HepG2 (cell line): Measurements from ENCODE around the gene SLC25A23. TPM values are rescaled to one million over a fixed set of nuclear protein-coding genes. Genes with fewer than 3 reads are reported as not detected.

Experiments
- CEBPZ ChIP-seq: IDR thresholded peaks from 2 replicates; pipeline ENCODE4 v1.6.1; 2012; ENCODE audit warnings: low read length, improper control_type of control experiment
- GPN1 ChIP-seq: sonication (generic); formaldehyde crosslinking; IDR thresholded peaks from 2 replicates; pipeline ENCODE4 v1.5.1; 2020; ENCODE audit warnings: missing genetic modification reagents, borderline replicate concordance
- HMGXB4 ChIP-seq, 2 experiments: sonication (generic) in 1 of 2; formaldehyde crosslinking in 1 of 2; IDR thresholded peaks; 2 replicates each; pipeline versions ENCODE4 v1.4.0 to v1.6.1; 2018 to 2020; ENCODE audit warnings: missing genetic modification reagents in 2 of 2, borderline replicate concordance in 1 of 2, low read depth in 1 of 2, mild to moderate bottlenecking in 1 of 2, missing biosample characterization in 1 of 2
- HNRNPUL1 ChIP-seq: fragments of 200-400 bp; formaldehyde crosslinking; IDR thresholded peaks from 2 replicates; pipeline ENCODE4 v1.6.1; 2017; ENCODE audit warnings: low read depth, mild to moderate bottlenecking, low read length, moderate library complexity
- NFYC ChIP-seq: IDR thresholded peaks from 2 replicates; pipeline ENCODE4 v1.6.1; 2016; ENCODE audit warnings: missing genetic modification reagents, missing compliant biosample characterization
- PAWR ChIP-seq: sonication (generic); formaldehyde crosslinking; IDR thresholded peaks from 2 replicates; pipeline ENCODE4 v1.4.0; 2020; ENCODE audit warnings: missing genetic modification reagents, mild to moderate bottlenecking, borderline replicate concordance
- RXRB ChIP-seq: IDR thresholded peaks from 2 replicates; pipeline ENCODE4 v1.6.1; 2016; ENCODE audit warnings: borderline replicate concordance, missing genetic modification reagents, missing compliant biosample characterization
- SNAPC4 ChIP-seq: sonication (generic); formaldehyde crosslinking; IDR thresholded peaks from 2 replicates; pipeline ENCODE4 v1.4.0; 2020; ENCODE audit warnings: mild to moderate bottlenecking, missing genetic modification reagents
- SPEN ChIP-seq: sonication (generic); formaldehyde crosslinking; IDR thresholded peaks from 2 replicates; pipeline ENCODE4 v1.5.1; 2020; ENCODE audit warnings: low read depth, mild to moderate bottlenecking, missing genetic modification reagents
- SRF ChIP-seq: IDR thresholded peaks from 2 replicates; pipeline ENCODE4 v1.6.1; 2011; ENCODE audit warnings: mild to moderate bottlenecking, low read depth, low read length, moderate library complexity
- ZBTB34 ChIP-seq: sonication (generic); formaldehyde crosslinking; IDR thresholded peaks from 2 replicates; pipeline ENCODE4 v1.8.0; 2022; ENCODE audit warnings: mild to moderate bottlenecking, missing genetic modification reagents
- ZNF724P ChIP-seq: sonication (generic); formaldehyde crosslinking; IDR thresholded peaks from 2 replicates; pipeline ENCODE4 v1.8.0; 2022; ENCODE audit warnings: missing genetic modification reagents, borderline replicate concordance
- ZNF781 ChIP-seq: sonication (generic); formaldehyde crosslinking; IDR thresholded peaks from 2 replicates; pipeline ENCODE4 v1.5.1; 2020; ENCODE audit warnings: borderline replicate concordance, mild to moderate bottlenecking, missing genetic modification reagents; ENCODE audit errors: not compliant biosample characterization
- polyA plus RNA-seq, 8 experiments: library from polyadenylated mRNA; depleted of rRNA in 3 of 8; stranded (reverse) in 7 of 8; unstranded in 1 of 8; fragments of >200 nt; fragmentation: Illumina TruSeq in 4 of 8; extraction: Trizol in 4 of 8; gene quantifications; 2 replicates each; pipeline versions ENCODE4 v1.2.1 to v1.2.3, GENCODE V29; 2011 to 2016; ENCODE audit warnings: low read depth in 4 of 8, missing spikeins in 1 of 8, mixed read lengths in 1 of 8; ENCODE audit not compliant: insufficient read depth in 1 of 8
- total RNA-seq, 5 experiments: library from RNA; depleted of rRNA; stranded (reverse); fragments of >200 nt; fragmentation: Illumina TruSeq; extraction: Trizol; gene quantifications; 2 replicates each; pipeline ENCODE4 v1.2.3, GENCODE V29; 2016; ENCODE audit warnings: low read depth in 1 of 5
- TF ChIP-seq, protein P1 (sequence below): sonication (generic); formaldehyde crosslinking; conservative IDR thresholded peaks from 2 replicates; pipeline ENCODE4 v1.8.0; 2022; ENCODE audit warnings: mild to moderate bottlenecking, moderate library complexity, missing genetic modification reagents

The SLC25A23 gene
- total and polyA plus RNA-seq, 2 of the 13 experiments (the other 11 are each of a cell fraction or from before 2014, with no cell fraction given) = 12.4 to 15.2 TPM

- TF ChIP-seq SNAPC4 (CRISPR knock-in tag) (no peak), SPEN (CRISPR knock-in tag) (no peak), CEBPZ (no peak), ZNF781 (peak; percentile 14), PAWR (CRISPR knock-in tag) (no peak), HNRNPUL1 (no peak), HMGXB4 (CRISPR knock-in tag; IDR thresholded peaks at IDR 0.05; ENCODE audit: borderline replicate concordance in 1 of 2, low read depth in 1 of 2) (peak in 1 of 2 experiments; percentile 51; a peak in 2 of 4 replicates), ZNF724P (CRISPR knock-in tag) (no peak), ZBTB34 (CRISPR knock-in tag) (no peak), GPN1 (no peak), NFYC (CRISPR knock-in tag) (no peak), RXRB (CRISPR knock-in tag) (no peak), SRF (no peak)
- TF ChIP-seq, protein P1, sequence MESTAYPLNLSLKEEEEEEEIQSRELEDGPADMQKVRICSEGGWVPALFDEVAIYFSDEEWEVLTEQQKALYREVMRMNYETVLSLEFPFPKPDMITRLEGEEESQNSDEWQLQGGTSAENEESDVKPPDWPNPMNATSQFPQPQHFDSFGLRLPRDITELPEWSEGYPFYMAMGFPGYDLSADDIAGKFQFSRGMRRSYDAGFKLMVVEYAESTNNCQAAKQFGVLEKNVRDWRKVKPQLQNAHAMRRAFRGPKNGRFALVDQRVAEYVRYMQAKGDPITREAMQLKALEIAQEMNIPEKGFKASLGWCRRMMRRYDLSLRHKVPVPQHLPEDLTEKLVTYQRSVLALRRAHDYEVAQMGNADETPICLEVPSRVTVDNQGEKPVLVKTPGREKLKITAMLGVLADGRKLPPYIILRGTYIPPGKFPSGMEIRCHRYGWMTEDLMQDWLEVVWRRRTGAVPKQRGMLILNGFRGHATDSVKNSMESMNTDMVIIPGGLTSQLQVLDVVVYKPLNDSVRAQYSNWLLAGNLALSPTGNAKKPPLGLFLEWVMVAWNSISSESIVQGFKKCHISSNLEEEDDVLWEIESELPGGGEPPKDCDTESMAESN (CRISPR knock-in tag) = 0 out of 2 replicates have a peak, but pooled peaks have one; percentile 23
These were observed 35.9 kb downstream of the SLC25A23 start (continued) for GRCh38 chr19:6423499-6424194.
